ENCODE data around the gene GBP4. TPM values are rescaled to one million over a fixed set of nuclear protein-coding genes. Genes with fewer than 3 reads are reported as not detected.

GBP4 gene
- polyA plus RNA-seq, 1 of the 3 experiments (the other 2 are of a cell fraction) = 0.02 TPM

GRCh38 chr1:89169166-89169565 is 29.6 kb downstream of the GBP4 start:
- no peak for TF ChIP-seq EZH2phosphoT487 (IDR thresholded peaks at IDR 0.05; ENCODE audit: borderline replicate concordance, low read depth)
- TF ChIP-seq PBX3 (IDR thresholded peaks at IDR 0.05) = no peak
- TF ChIP-seq GABPA (IDR thresholded peaks at IDR 0.05; ENCODE audit: low read depth) = no peak
- no peak for TF ChIP-seq TAF1 (IDR thresholded peaks at IDR 0.05; ENCODE audit: borderline replicate concordance, low read depth, low read length)
- no peak for TF ChIP-seq SIN3A (IDR thresholded peaks at IDR 0.05; ENCODE audit: borderline replicate concordance, low read depth, low read length)
- no peak for TF ChIP-seq JUND (IDR thresholded peaks at IDR 0.05)
- no peak for TF ChIP-seq RXRA (IDR thresholded peaks at IDR 0.05; ENCODE audit: borderline replicate concordance, low read depth)
- TF ChIP-seq RAD21 (IDR thresholded peaks at IDR 0.05; ENCODE audit: low read length) = no peak
- TF ChIP-seq GATA2 (CRISPR knock-in tag; IDR thresholded peaks at IDR 0.05) = no peak
- TF ChIP-seq NFIC (IDR thresholded peaks at IDR 0.05; ENCODE audit: borderline replicate concordance) = no peak
- TF ChIP-seq, protein P1, sequence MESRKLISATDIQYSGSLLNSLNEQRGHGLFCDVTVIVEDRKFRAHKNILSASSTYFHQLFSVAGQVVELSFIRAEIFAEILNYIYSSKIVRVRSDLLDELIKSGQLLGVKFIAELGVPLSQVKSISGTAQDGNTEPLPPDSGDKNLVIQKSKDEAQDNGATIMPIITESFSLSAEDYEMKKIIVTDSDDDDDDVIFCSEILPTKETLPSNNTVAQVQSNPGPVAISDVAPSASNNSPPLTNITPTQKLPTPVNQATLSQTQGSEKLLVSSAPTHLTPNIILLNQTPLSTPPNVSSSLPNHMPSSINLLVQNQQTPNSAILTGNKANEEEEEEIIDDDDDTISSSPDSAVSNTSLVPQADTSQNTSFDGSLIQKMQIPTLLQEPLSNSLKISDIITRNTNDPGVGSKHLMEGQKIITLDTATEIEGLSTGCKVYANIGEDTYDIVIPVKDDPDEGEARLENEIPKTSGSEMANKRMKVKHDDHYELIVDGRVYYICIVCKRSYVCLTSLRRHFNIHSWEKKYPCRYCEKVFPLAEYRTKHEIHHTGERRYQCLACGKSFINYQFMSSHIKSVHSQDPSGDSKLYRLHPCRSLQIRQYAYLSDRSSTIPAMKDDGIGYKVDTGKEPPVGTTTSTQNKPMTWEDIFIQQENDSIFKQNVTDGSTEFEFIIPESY (IDR thresholded peaks at IDR 0.05; ENCODE audit: borderline replicate concordance, low read depth) = no peak
- TF ChIP-seq, protein P2, sequence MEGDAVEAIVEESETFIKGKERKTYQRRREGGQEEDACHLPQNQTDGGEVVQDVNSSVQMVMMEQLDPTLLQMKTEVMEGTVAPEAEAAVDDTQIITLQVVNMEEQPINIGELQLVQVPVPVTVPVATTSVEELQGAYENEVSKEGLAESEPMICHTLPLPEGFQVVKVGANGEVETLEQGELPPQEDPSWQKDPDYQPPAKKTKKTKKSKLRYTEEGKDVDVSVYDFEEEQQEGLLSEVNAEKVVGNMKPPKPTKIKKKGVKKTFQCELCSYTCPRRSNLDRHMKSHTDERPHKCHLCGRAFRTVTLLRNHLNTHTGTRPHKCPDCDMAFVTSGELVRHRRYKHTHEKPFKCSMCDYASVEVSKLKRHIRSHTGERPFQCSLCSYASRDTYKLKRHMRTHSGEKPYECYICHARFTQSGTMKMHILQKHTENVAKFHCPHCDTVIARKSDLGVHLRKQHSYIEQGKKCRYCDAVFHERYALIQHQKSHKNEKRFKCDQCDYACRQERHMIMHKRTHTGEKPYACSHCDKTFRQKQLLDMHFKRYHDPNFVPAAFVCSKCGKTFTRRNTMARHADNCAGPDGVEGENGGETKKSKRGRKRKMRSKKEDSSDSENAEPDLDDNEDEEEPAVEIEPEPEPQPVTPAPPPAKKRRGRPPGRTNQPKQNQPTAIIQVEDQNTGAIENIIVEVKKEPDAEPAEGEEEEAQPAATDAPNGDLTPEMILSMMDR (IDR thresholded peaks at IDR 0.05) = no peak
- TF ChIP-seq, protein P3, sequence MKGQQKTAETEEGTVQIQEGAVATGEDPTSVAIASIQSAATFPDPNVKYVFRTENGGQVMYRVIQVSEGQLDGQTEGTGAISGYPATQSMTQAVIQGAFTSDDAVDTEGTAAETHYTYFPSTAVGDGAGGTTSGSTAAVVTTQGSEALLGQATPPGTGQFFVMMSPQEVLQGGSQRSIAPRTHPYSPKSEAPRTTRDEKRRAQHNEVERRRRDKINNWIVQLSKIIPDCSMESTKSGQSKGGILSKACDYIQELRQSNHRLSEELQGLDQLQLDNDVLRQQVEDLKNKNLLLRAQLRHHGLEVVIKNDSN (IDR thresholded peaks at IDR 0.05; ENCODE audit: borderline replicate concordance, low read depth) = no peak
- no peak for TF ChIP-seq SMC3 (IDR thresholded peaks at IDR 0.05; ENCODE audit: low read depth, low read length)
- TF ChIP-seq POLR2AphosphoS5 (IDR thresholded peaks at IDR 0.05; ENCODE audit: low read depth, low read length) = no peak
- TF ChIP-seq FOSL2 (IDR thresholded peaks at IDR 0.05; ENCODE audit: borderline replicate concordance, low read depth) = no peak
- no peak for TF ChIP-seq EP300 (IDR thresholded peaks at IDR 0.05; ENCODE audit: borderline replicate concordance in 1 of 2, low read depth in 1 of 2, low read length in 1 of 2)
- no peak for TF ChIP-seq RFX5 (IDR thresholded peaks at IDR 0.05; ENCODE audit: low read length)

More at GRCh38 chr1:89169166-89169565, 29.6 kb downstream of the GBP4 start:
- Histone ChIP-seq H2AFZ (ENCODE audit: low read depth) (no peak overlapping the region), H4K20me1 (ENCODE audit: insufficient read depth) (no peaks in the 10 kb centered on the region), H3K9me2 (no peaks in the 10 kb centered on the region), H3K79me2 (ENCODE audit: insufficient read depth) (no peaks in the 10 kb centered on the region), H3K9ac (no peak overlapping the region), H3K4me3 (ENCODE audit: low read depth in 2 of 2, low read length in 1 of 2) (no peak overlapping the region), H3K9me3 (no peaks in the 10 kb centered on the region), H3K4me1 (ENCODE audit: control insufficient read depth in 1 of 2, insufficient read depth in 2 of 2, low read depth in 1 of 2, low read length in 1 of 2) (no peaks in the 10 kb centered on the region; a peak in 1 of 4 replicates), H3K36me3 (replicated peaks in 1 of 2; ENCODE audit: control insufficient read depth in 1 of 2, insufficient read depth in 2 of 2, low read length in 1 of 2) (no peaks in the 10 kb centered on the region), H3F3A (replicated peaks; ENCODE audit: insufficient read depth) (no peaks in the 10 kb centered on the region), H3K27me3 (ENCODE audit: insufficient read depth) (no peaks in the 10 kb centered on the region), H3K27ac (ENCODE audit: low read depth in 2 of 2, low read length in 1 of 2) (no peak overlapping the region), H3K4me2 (no peak overlapping the region)
- ChIA-PET POLR2A (no interaction called here), CTCF (no interaction called here)
- no peak for DNase-seq
- 16% methylated on average over 2 of the region's 2 CpGs for WGBS (ENCODE audit: low lambda C conversion rate)
